ENCODE results near the gene CMTM8. TPM values are rescaled to one million over a fixed set of nuclear protein-coding genes. Genes with fewer than 3 reads are reported as not detected.
"Not testable (repeated sequence)": the region's sequence is repeated elsewhere in the genome, so short reads cannot be mapped to it uniquely, and the experiment has no call there.

CMTM8 gene
- total and polyA plus RNA-seq, 4 donors, result 0.63 to 6.8 (median 2.3) TPM

- no peak for DNase-seq
- no peak overlapping the region for H3K4me3 ChIP-seq (ENCODE audit: low read length in 2 of 2)
- 100% methylated on average over 1 of the region's 1 CpG for WGBS, 2 donors
- peaks cover 3% of the 10 kb centered on the region for H3K9me3 ChIP-seq (ENCODE audit: control insufficient read depth, low read length)
- H3K4me1 ChIP-seq (ENCODE audit: control insufficient read depth in 1 of 2, insufficient read depth in 2 of 2, low read length in 2 of 2), result no peaks in the 10 kb centered on the region
- no peaks in the 10 kb centered on the region for H3K36me3 ChIP-seq (ENCODE audit: control insufficient read depth in 1 of 2, insufficient read depth in 2 of 2, low read length in 1 of 2)
- intact Hi-C loops (cut with DNase I), result no loop called here
- no peaks in the 10 kb centered on the region for H3K27me3 ChIP-seq (ENCODE audit: control insufficient read depth in 1 of 2, insufficient read depth in 2 of 2, low read length in 1 of 2)
- no peak for ATAC-seq (ENCODE audit: low FRiP score)
- H3K27ac ChIP-seq (ENCODE audit: low read depth in 1 of 2, low read length in 2 of 2), result no peak overlapping the region
These were observed 18.5 kb upstream of the CMTM8 start for GRCh38 chr3:32220006-32220405.

GRCh38 chr3:32222950-32223349 lies 15.5 kb upstream of the CMTM8 start:
- intact Hi-C loops (cut with DNase I), result no loop called here
- Histone ChIP-seq H3K27ac (ENCODE audit: low read depth in 1 of 2, low read length in 2 of 2) (no peak overlapping the region), H3K4me1 (ENCODE audit: control insufficient read depth in 1 of 2, insufficient read depth in 2 of 2, low read length in 2 of 2) (no peaks in the 10 kb centered on the region), H3K27me3 (ENCODE audit: control insufficient read depth in 1 of 2, insufficient read depth in 2 of 2, low read length in 1 of 2) (no peaks in the 10 kb centered on the region), H3K36me3 (ENCODE audit: control insufficient read depth in 1 of 2, insufficient read depth in 2 of 2, low read length in 1 of 2) (no peaks in the 10 kb centered on the region), H3K9me3 (ENCODE audit: control insufficient read depth, low read length) (peaks cover 5% of the 10 kb centered on the region), H3K4me3 (ENCODE audit: low read length in 2 of 2) (no peak overlapping the region)
- WGBS, 2 donors, result 93 to 95% methylated on average over 3 of the region's 3 CpGs
- ATAC-seq (ENCODE audit: low FRiP score) (no peak), DNase-seq (no peak)

- H3K4me3 ChIP-seq (ENCODE audit: low read length in 2 of 2), result no peak overlapping the region
- intact Hi-C loops (cut with DNase I), result no loop called here
- H3K9me3 ChIP-seq (ENCODE audit: control insufficient read depth, low read length), result peaks cover 5% of the 10 kb centered on the region
- H3K36me3 ChIP-seq (ENCODE audit: control insufficient read depth in 1 of 2, insufficient read depth in 2 of 2, low read length in 1 of 2), result no peaks in the 10 kb centered on the region
- H3K4me1 ChIP-seq (ENCODE audit: control insufficient read depth in 1 of 2, insufficient read depth in 2 of 2, low read length in 2 of 2), result no peaks in the 10 kb centered on the region
- H3K27me3 ChIP-seq (ENCODE audit: control insufficient read depth in 1 of 2, insufficient read depth in 2 of 2, low read length in 1 of 2), result no peaks in the 10 kb centered on the region
- H3K27ac ChIP-seq (ENCODE audit: low read depth in 1 of 2, low read length in 2 of 2), result no peak overlapping the region
- WGBS, 2 donors, result 58 to 72% methylated on average over 5 of the region's 5 CpGs
- ATAC-seq (ENCODE audit: low FRiP score) (no peak), DNase-seq (no peak)
These were observed 14.4 kb upstream of the CMTM8 start for GRCh38 chr3:32224016-32224516.

GRCh38 chr3:32226875-32227500 lies 11.5 kb upstream of the CMTM8 start:
- intact Hi-C loops (cut with DNase I), result no loop called here
- WGBS, 2 donors, result 70 to 87% methylated on average over 2 of the region's 2 CpGs

GRCh38 chr3:32228743-32229142 lies 9.7 kb upstream of the CMTM8 start:
- H3K27me3 ChIP-seq (ENCODE audit: control insufficient read depth in 1 of 2, insufficient read depth in 2 of 2, low read length in 1 of 2); H3K9me3 ChIP-seq (ENCODE audit: control insufficient read depth, low read length); ATAC-seq (ENCODE audit: low FRiP score); H3K27ac ChIP-seq (ENCODE audit: low read depth in 1 of 2, low read length in 2 of 2); H3K4me3 ChIP-seq (ENCODE audit: low read length in 2 of 2); DNase-seq; intact Hi-C loops (cut with DNase I); H3K4me1 ChIP-seq (ENCODE audit: control insufficient read depth in 1 of 2, insufficient read depth in 2 of 2, low read length in 2 of 2); H3K36me3 ChIP-seq (ENCODE audit: control insufficient read depth in 1 of 2, insufficient read depth in 2 of 2, low read length in 1 of 2): not testable (repeated sequence)
- 92 to 96% methylated on average over 4 of the region's 4 CpGs for WGBS, 2 donors

More at GRCh38 chr3:32226875-32227500, 11.5 kb upstream of the CMTM8 start:
- no peaks in the 10 kb centered on the region for H3K36me3 ChIP-seq (ENCODE audit: control insufficient read depth in 1 of 2, insufficient read depth in 2 of 2, low read length in 1 of 2)
- ATAC-seq (ENCODE audit: low FRiP score), result no peak
- H3K27ac ChIP-seq (ENCODE audit: low read depth in 1 of 2, low read length in 2 of 2), result no peak overlapping the region
- H3K4me1 ChIP-seq (ENCODE audit: control insufficient read depth in 1 of 2, insufficient read depth in 2 of 2, low read length in 2 of 2), result no peaks in the 10 kb centered on the region
- H3K4me3 ChIP-seq (ENCODE audit: low read length in 2 of 2), result no peak overlapping the region
- H3K9me3 ChIP-seq (ENCODE audit: control insufficient read depth, low read length), result peaks cover 2% of the 10 kb centered on the region
- H3K27me3 ChIP-seq (ENCODE audit: control insufficient read depth in 1 of 2, insufficient read depth in 2 of 2, low read length in 1 of 2), result no peaks in the 10 kb centered on the region
- DNase-seq, result no peak

GRCh38 chr3:32229565-32229964 lies 8.9 kb upstream of the CMTM8 start:
- DNase-seq, result no peak
- H3K36me3 ChIP-seq (ENCODE audit: control insufficient read depth in 1 of 2, insufficient read depth in 2 of 2, low read length in 1 of 2), result no peaks in the 10 kb centered on the region
- WGBS, 2 donors, result 92 to 96% methylated on average over 4 of the region's 4 CpGs
- no peak overlapping the region for H3K4me3 ChIP-seq (ENCODE audit: low read length in 2 of 2)
- H3K4me1 ChIP-seq (ENCODE audit: control insufficient read depth in 1 of 2, insufficient read depth in 2 of 2, low read length in 2 of 2), result no peaks in the 10 kb centered on the region
- no peak overlapping the region for H3K27ac ChIP-seq (ENCODE audit: low read depth in 1 of 2, low read length in 2 of 2)
- H3K9me3 ChIP-seq (ENCODE audit: control insufficient read depth, low read length), result peaks cover 2% of the 10 kb centered on the region
- ATAC-seq (ENCODE audit: low FRiP score), result no peak
- intact Hi-C loops (cut with DNase I), result no loop called here
- H3K27me3 ChIP-seq (ENCODE audit: control insufficient read depth in 1 of 2, insufficient read depth in 2 of 2, low read length in 1 of 2), result no peaks in the 10 kb centered on the region

GRCh38 chr3:32236377-32236776 lies 2.1 kb upstream of the CMTM8 start:
- intact Hi-C loops (cut with DNase I), result no loop called here
- ATAC-seq (ENCODE audit: low FRiP score) (no peak), DNase-seq (no peak)
- Histone ChIP-seq H3K36me3 (ENCODE audit: control insufficient read depth in 1 of 2, insufficient read depth in 2 of 2, low read length in 1 of 2) (no peaks in the 10 kb centered on the region), H3K4me3 (ENCODE audit: low read length in 2 of 2) (no peak overlapping the region), H3K4me1 (ENCODE audit: control insufficient read depth in 1 of 2, insufficient read depth in 2 of 2, low read length in 2 of 2) (no peaks in the 10 kb centered on the region), H3K27ac (ENCODE audit: low read depth in 1 of 2, low read length in 2 of 2) (no peak overlapping the region), H3K9me3 (ENCODE audit: control insufficient read depth, low read length) (peaks cover 1% of the 10 kb centered on the region), H3K27me3 (ENCODE audit: control insufficient read depth in 1 of 2, insufficient read depth in 2 of 2, low read length in 1 of 2) (no peaks in the 10 kb centered on the region)

- Histone ChIP-seq H3K36me3 (ENCODE audit: control insufficient read depth in 1 of 2, insufficient read depth in 2 of 2, low read length in 1 of 2) (no peaks in the 10 kb centered on the region), H3K4me3 (ENCODE audit: low read length in 2 of 2) (peak overlapping the region; percentile 80 to 86), H3K4me1 (ENCODE audit: control insufficient read depth in 1 of 2, insufficient read depth in 2 of 2, low read length in 2 of 2) (no peaks in the 10 kb centered on the region), H3K27ac (ENCODE audit: low read depth in 1 of 2, low read length in 2 of 2) (no peak overlapping the region), H3K27me3 (ENCODE audit: control insufficient read depth in 1 of 2, insufficient read depth in 2 of 2, low read length in 1 of 2) (no peaks in the 10 kb centered on the region), H3K9me3 (ENCODE audit: control insufficient read depth, low read length) (peaks cover 1% of the 10 kb centered on the region)
- intact Hi-C loops (cut with DNase I), result no loop called here
- peak; percentile 64 to 78 for DNase-seq
- peak; percentile 56 for ATAC-seq (ENCODE audit: low FRiP score)
- WGBS, 2 donors, result 10% methylated on average over 47 to 49 of the region's 49 CpGs
These were observed 619 bp upstream of the CMTM8 start for GRCh38 chr3:32237670-32238452.

Data from aorta (tissue), 5 donors.